GM12891 (cell line): ENCODE results near the gene RFC2.
A peak's percentile ranks its signal among the peaks of the same experiment; 100 is the strongest.
"Not testable (repeated sequence)": the region's sequence is repeated elsewhere in the genome, so short reads cannot be mapped to it uniquely, and the experiment has no call there.

Experiments
- DNase-seq: peaks from one replicate; pipeline ENCODE4 v3.0.0; 2011; ENCODE audit warnings: low spot score; ENCODE audit not compliant: insufficient read length
- FAIRE-seq: peaks from 2 replicates; lab custom pipeline; 2011; peaks lifted over from hg19 to GRCh38; lab: Jason Lieb, UNC
- PAX5 ChIP-seq: IDR thresholded peaks from 2 replicates; pipeline ENCODE4 v1.6.1; 2011; ENCODE audit warnings: low read length, moderate library complexity, mild to moderate bottlenecking; ENCODE audit not compliant: insufficient read depth, severe bottlenecking
- POLR2A ChIP-seq: IDR thresholded peaks from 2 replicates; pipeline ENCODE4 v1.6.1; 2011; ENCODE audit warnings: low read depth, low read length, control low read depth
- POLR2AphosphoS5 ChIP-seq: IDR thresholded peaks from 2 replicates; pipeline ENCODE4 v1.6.1; 2011; ENCODE audit warnings: low read depth, low read length, control low read depth
- POU2F2 ChIP-seq: IDR thresholded peaks from 2 replicates; pipeline ENCODE4 v1.6.1; 2011; ENCODE audit warnings: low read depth, mild to moderate bottlenecking, control low read depth, low read length, moderate library complexity
- SPI1 ChIP-seq: IDR thresholded peaks from 2 replicates; pipeline ENCODE4 v1.6.1; 2011; ENCODE audit warnings: low read depth, low read length, control low read depth
- TAF1 ChIP-seq: IDR thresholded peaks from 2 replicates; pipeline ENCODE4 v1.6.1; 2011; ENCODE audit warnings: low read depth, low read length, control low read depth

The RFC2 gene

DNA sequence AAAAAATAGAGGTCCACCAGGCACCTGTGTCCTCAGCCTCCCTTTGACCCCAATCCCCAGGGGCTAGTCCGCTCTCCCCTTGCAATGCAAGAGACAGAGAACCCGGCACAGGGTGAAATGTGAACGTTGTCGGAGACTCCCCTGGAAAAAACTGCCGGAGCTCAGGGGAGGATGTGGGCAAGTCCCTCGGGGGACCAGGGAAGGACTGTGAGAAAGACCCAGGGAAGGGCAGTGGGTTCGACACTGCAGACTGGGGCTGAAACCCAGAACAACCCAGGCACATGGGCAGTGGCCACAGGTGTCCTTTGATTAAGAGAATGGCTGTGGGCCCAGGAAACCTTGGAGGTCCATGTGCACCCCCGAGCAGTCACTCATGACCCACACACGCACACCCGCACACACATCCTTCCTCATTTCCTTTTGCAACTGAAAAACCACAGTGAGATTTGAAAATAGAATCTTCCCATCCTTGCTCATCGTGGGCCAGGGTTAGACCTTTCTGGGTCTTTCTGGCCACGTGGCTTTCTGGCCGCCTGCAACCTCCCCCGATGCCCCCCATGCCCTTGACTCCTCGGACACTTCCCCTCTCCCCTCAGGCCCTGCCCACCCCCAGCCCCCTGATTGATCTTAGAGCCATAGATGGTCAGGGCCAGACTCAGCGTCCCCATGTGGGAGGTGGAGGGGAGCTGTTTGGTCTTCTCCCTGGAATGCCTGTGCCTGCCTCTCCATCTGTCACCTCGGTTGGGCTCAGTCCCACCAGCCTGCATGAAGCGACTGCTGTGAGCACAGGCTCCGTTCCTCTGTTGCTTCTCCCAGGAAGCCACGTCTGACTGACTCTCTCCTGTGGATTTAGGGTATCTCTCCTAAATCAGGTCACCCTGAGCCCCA is 36.5 kb downstream of the RFC2 start:
- FAIRE-seq = peak; percentile 96
- no peak for DNase-seq
- TF ChIP-seq SPI1 (peak; percentile 35), TAF1 (peak; percentile 29; the same call in 1 of the 2 replicates), POU2F2 (peak; percentile 40; the same call in 1 of the 2 replicates), POLR2A (0 out of 2 replicates have a peak, but pooled peaks have one; percentile 37), POLR2AphosphoS5 (peak; percentile 62), PAX5 (peak; percentile 53)

DNA sequence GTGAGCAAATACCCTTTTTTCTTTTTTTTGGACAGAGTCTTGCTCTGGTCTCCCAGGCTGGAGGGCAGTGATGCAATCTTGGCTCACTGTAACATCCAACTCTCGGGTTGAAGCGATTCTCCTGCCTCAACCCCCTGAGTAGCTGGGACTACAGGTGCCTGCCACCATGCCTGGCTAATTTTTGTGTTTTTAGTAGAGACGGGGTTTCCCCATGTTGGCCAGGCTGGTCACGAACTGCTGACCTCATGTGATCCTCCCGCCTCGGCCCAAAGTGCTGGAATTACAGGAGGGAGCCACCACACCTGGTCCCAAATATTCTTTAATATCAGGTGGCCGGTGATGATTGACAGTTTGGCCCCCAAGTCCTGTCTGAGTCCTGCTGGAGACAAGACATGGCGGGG is 37.8 kb downstream of the RFC2 start:
- TF ChIP-seq POLR2AphosphoS5 (no peak), SPI1 (no peak), TAF1 (no peak), POU2F2 (peak; percentile 47; the same call in 1 of the 2 replicates), PAX5 (peak; percentile 55), POLR2A (no peak; the same call in 1 of the 2 replicates)
- FAIRE-seq (no peak), DNase-seq (no peak)

DNA sequence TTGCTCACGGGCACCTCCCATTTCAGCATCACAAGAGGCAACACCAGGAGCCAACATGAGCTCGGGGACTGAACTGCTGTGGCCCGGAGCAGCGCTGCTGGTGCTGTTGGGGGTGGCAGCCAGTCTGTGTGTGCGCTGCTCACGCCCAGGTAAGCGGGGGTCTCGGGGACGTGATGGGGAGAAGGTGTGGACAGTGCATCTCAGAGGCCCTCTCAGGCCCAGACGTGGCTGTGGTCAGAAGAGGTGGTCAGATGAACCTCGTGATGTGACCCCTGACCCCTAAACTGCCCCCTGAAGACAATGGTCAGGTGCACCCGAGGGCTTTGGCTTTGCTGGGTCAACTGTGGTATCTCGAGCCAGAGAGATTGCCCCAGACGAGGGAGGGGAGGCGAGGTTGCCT is 38.3 kb downstream of the RFC2 start:
- DNase-seq = no peak
- peak; percentile 67 for FAIRE-seq
- no peak for TF ChIP-seq PAX5
- no peak for TF ChIP-seq POU2F2
- TF ChIP-seq TAF1 = no peak
- no peak for TF ChIP-seq SPI1
- peak; percentile 16; the same call in 1 of the 2 replicates for TF ChIP-seq POLR2A
- no peak; the same call in 1 of the 2 replicates for TF ChIP-seq POLR2AphosphoS5

DNA sequence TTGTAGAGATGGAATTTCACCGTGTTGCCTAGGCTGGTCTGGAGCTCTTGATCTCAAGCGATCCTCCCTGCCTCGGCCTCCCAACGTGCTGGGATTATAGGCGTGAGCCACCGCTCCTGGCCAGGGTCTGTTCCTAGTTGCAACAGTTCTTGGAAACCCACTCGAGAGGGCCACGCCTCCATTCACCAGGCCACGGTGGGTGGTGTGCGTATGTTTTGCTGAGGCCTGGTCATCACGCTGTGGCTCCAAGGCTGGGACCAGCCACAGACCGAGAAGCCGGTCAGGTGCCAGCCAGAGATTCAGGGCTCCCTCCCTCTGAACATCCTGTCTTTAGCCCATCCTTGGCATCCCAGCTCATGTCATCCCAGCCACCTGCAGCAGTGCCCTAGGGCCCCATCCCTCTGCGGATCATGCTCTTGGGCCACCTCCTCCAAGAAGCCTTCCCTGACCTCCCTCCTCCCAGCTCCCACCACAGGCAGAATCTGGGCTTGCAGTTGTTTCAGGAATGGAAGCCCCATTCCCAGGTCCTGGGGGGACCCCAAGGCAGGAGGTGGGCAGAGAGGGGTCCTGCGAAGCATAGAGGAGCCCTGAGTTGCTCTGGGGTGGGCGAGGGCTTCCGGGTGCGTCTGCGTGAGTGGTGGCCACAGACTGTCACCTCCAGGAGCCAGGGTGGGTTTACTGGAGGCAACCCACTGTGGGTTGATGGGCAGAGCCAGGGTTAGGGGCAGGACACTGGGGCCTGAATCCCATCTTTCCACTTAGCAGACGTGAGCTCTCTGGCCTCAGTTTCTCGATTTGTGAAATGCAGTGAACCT is 39.2 kb downstream of the RFC2 start:
- no peak for DNase-seq
- no peak for FAIRE-seq
- TF ChIP-seq POLR2AphosphoS5 (no peak), POLR2A (no peak), SPI1 (no peak)

DNA sequence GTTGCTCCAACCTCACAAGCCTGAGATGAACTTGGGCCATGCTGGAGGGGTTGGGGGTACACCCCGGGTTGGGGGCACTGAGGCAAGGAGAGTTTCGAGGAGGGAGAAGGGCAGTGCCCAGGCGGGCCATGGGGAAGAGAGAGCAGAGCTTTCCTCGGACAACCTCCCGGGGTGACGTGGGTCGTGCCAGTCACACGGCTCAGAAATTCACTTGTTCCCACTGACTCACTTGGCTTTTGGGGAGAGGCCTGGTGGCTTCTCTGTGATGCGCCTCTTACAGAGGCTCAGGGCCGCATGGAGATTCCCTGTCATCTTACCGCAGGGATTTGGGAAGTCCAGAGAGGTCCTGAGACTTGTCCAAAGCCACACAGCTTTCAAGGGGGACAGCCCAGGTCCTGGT is 41.5 kb downstream of the RFC2 start:
- no peak for FAIRE-seq
- no peak for DNase-seq
- TF ChIP-seq SPI1 (no peak), POLR2AphosphoS5 (no peak), POLR2A (no peak), TAF1 (no peak), PAX5 (no peak), POU2F2 (no peak)

DNA sequence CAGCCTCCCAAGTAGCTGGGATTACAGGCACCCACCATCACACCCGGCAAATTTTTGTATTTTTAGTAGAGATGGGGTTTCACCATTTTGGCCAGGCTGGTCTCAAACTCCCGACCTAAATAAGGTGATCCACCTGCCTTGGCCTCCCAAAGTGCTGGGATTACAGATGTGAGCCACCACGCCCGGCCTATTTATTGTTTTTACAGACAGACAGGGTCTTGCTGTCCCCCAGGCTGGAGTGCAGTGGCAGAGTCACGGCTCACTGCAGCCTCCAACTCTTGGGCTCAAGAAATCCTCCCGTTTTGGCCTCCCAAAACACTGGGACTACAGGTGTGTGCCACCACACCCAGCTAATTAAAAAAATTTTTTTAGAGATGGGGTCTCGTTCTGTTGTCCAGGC is 46.0 kb downstream of the RFC2 start:
- not testable (repeated sequence) for FAIRE-seq, DNase-seq

DNA sequence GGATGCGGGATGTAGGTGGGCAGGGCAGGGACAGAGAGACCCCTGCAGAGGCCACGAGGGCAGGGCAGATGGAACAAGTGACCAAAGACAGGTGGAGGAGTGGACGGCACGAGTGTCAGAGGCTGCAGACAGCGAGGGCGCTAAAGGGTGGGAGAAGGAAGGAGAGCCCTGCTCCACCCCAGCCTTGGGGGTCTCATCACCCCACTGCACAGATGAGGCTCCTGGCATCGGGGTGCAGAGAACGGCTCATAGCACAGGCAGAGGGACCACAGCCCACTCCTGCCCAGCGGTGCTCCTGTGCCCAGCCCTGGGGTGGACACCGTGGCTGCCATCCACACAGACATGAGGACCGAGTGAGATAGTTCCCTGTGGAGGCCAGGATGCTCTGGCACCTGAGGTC is 46.6 kb downstream of the RFC2 start:
- DNase-seq (no peak), FAIRE-seq (no peak)
- no peak for TF ChIP-seq POLR2A
- TF ChIP-seq PAX5 = no peak
- TF ChIP-seq SPI1 = no peak
- TF ChIP-seq POU2F2 = no peak
- TF ChIP-seq TAF1 = no peak
- no peak for TF ChIP-seq POLR2AphosphoS5

- no peak for DNase-seq
- peak; percentile 88 for FAIRE-seq
- TF ChIP-seq SPI1 = no peak
- no peak for TF ChIP-seq POLR2AphosphoS5
- TF ChIP-seq PAX5 = no peak
- no peak for TF ChIP-seq TAF1
- no peak for TF ChIP-seq POLR2A
- TF ChIP-seq POU2F2 = no peak
Measured at GRCh38 chr7:74206589-74207120, 47.5 kb downstream of the RFC2 start.

GRCh38 chr7:74206052-74206451 is 48.1 kb downstream of the RFC2 start:
- not testable (repeated sequence) for DNase-seq, FAIRE-seq
